H54 (cell line): ENCODE data around the gene KAT6B.

Source experiments
- DNase-seq: peaks from one replicate; pipeline ENCODE4 v3.0.0; 2011; ENCODE audit warnings: low spot score, mixed read lengths; ENCODE audit not compliant: insufficient read length
- FAIRE-seq: peaks from 3 replicates; lab custom pipeline; 2011; peaks lifted over from hg19 to GRCh38; lab: Jason Lieb, UNC
- POLR2A ChIP-seq: IDR thresholded peaks from 2 replicates; pipeline ENCODE4 v1.6.1; 2011; ENCODE audit warnings: low read depth, mild to moderate bottlenecking, low read length

The KAT6B gene

GRCh38 chr10:74983383-74983782 lies 157.0 kb downstream of the KAT6B start:
- TF ChIP-seq POLR2A, result no peak
- DNase-seq (no peak), FAIRE-seq (peak; percentile 82)

- FAIRE-seq (peak; percentile 50), DNase-seq (no peak)
- TF ChIP-seq POLR2A, result no peak
Observed at GRCh38 chr10:74987339-74988053, 161.1 kb downstream of the KAT6B start.

- no peak for DNase-seq
- TF ChIP-seq POLR2A, result no peak
Observed at GRCh38 chr10:74988054-74988775, 161.8 kb downstream of the KAT6B start.

GRCh38 chr10:74988832-74989561 lies 162.6 kb downstream of the KAT6B start:
- no peak for TF ChIP-seq POLR2A
- FAIRE-seq, result peak; percentile 48
- DNase-seq, result no peak

More at GRCh38 chr10:74988054-74988775, 161.8 kb downstream of the KAT6B start:
- peak; percentile 77 for FAIRE-seq

- DNase-seq, result peak; percentile 63
- TF ChIP-seq POLR2A, result no peak
- peak; percentile 97 for FAIRE-seq
Observed at GRCh38 chr10:74991435-74991834, 165.0 kb downstream of the KAT6B start.

GRCh38 chr10:74992068-74992467 lies 165.7 kb downstream of the KAT6B start:
- TF ChIP-seq POLR2A, result no peak
- DNase-seq (no peak), FAIRE-seq (peak; percentile 20)

- FAIRE-seq (no peak), DNase-seq (no peak)
- no peak for TF ChIP-seq POLR2A
Observed at GRCh38 chr10:74993649-74994048, 167.2 kb downstream of the KAT6B start.

- DNase-seq (no peak), FAIRE-seq (no peak)
Observed at GRCh38 chr10:74994854-74995253, 168.5 kb downstream of the KAT6B start.

GRCh38 chr10:74995806-74996205 lies 169.4 kb downstream of the KAT6B start:
- DNase-seq, result no peak
- TF ChIP-seq POLR2A, result no peak
- FAIRE-seq, result no peak

More at GRCh38 chr10:74994854-74995253, 168.5 kb downstream of the KAT6B start:
- no peak for TF ChIP-seq POLR2A

- FAIRE-seq, result no peak
- no peak for DNase-seq
- no peak for TF ChIP-seq POLR2A
Observed at GRCh38 chr10:74997163-74997562, 170.8 kb downstream of the KAT6B start.

GRCh38 chr10:75000748-75001321 lies 174.4 kb downstream of the KAT6B start:
- FAIRE-seq, result no peak
- no peak for DNase-seq
- TF ChIP-seq POLR2A, result no peak

- FAIRE-seq, result no peak
- DNase-seq, result no peak
- no peak for TF ChIP-seq POLR2A
Observed at GRCh38 chr10:75001715-75002350, 175.4 kb downstream of the KAT6B start.

GRCh38 chr10:75002351-75002725 lies 175.9 kb downstream of the KAT6B start:
- no peak for FAIRE-seq
- no peak for DNase-seq
- TF ChIP-seq POLR2A, result no peak
